Gastrocnemius medialis (tissue), 4 donors: ENCODE data around the gene VCAM1. TPM values are rescaled to one million over a fixed set of nuclear protein-coding genes. Genes with fewer than 3 reads are reported as not detected.

Source experiments
- ATAC-seq, 2 donors: fragments of 150-250 bp; one replicate each; pipeline ENCODE4 v1.9.1; 2016
- DNase-seq, 2 donors: peaks; one replicate each; pipeline ENCODE4 v3.0.0-alpha.2; 2019
- H3K27ac ChIP-seq, 4 donors: fragments of 200-600 bp; sonication (generic); 1 replicate in 1 of 4; 2 replicates in 3 of 4; pipeline ENCODE4 v1.5.1; 2016 to 2018; ENCODE audit warnings: mild to moderate bottlenecking in 2 of 4, moderate library complexity in 1 of 4
- H3K27me3 ChIP-seq, 3 donors: fragments of 200-600 bp; sonication (generic) in 2 of 3; 1 replicate in 1 of 3; 2 replicates in 2 of 3; pipeline versions ENCODE4 v1.5.1 to v1.6.0; 2016 to 2019; ENCODE audit warnings: mild to moderate bottlenecking in 1 of 3, moderate library complexity in 1 of 3
- H3K36me3 ChIP-seq, 2 donors: fragments of 200-600 bp; sonication (generic) in 1 of 2; one replicate each; pipeline ENCODE4 v1.5.1; 2017 to 2018
- H3K4me1 ChIP-seq, 2 donors: fragments of 200-600 bp; sonication (generic) in 1 of 2; one replicate each; pipeline ENCODE4 v1.5.1; 2016 to 2017; ENCODE audit warnings: mild to moderate bottlenecking in 2 of 2
- H3K4me3 ChIP-seq, 4 donors: fragments of 200-600 bp; sonication (generic) in 3 of 4; 1 replicate in 1 of 4; 2 replicates in 3 of 4; pipeline ENCODE4 v1.5.1; 2016 to 2019; ENCODE audit warnings: mild to moderate bottlenecking in 2 of 4
- H3K9me3 ChIP-seq, 3 donors: fragments of 200-600 bp; sonication (generic) in 2 of 3; 1 replicate in 1 of 3; 2 replicates in 2 of 3; pipeline ENCODE4 v1.5.1; 2016 to 2019
- CTCF ChIP-seq, 5 experiments: fragments of 450-650 bp in 3 of 5; fragments of 200-600 bp in 2 of 5; sonication (generic) in 2 of 5; IDR thresholded peaks in 4 of 5; conservative IDR thresholded peaks in 1 of 5; 1 replicate in 4 of 5; 2 replicates in 1 of 5; pipeline ENCODE4 v1.5.1; 2016 to 2019; ENCODE audit warnings: antibody characterized with exemption in 5 of 5, mild to moderate bottlenecking in 3 of 5, moderate library complexity in 3 of 5
- POLR2A ChIP-seq, 2 donors: fragments of 450-650 bp; IDR thresholded peaks; one replicate each; pipeline ENCODE4 v1.6.1; 2017; ENCODE audit warnings: antibody characterized with exemption in 2 of 2, mild to moderate bottlenecking in 2 of 2, moderate library complexity in 2 of 2
- in situ Hi-C, 4 donors: fragments of 200-750 bp; cut with MboI; loops; one replicate each; pipeline versions ENCODE4 v1.15.0 to v1.8.0; 2017; ENCODE audit warnings: low sequenced_read_pairs in 4 of 4
- intact Hi-C: fragments of 100-400 bp; cut with DNase I; formaldehyde crosslinking; loops from one replicate; pipeline ENCODE4 v1.15.1; 2023; ENCODE audit warnings: low total_unique reads
- total RNA-seq, 4 donors: library from RNA; depleted of rRNA; stranded (reverse); fragments of >200 nt; gene quantifications; one replicate each; pipeline versions ENCODE4 v1.1.0 to v1.2.3, GENCODE V29; 2016

VCAM1 gene
- total RNA-seq, 4 donors from 2014 or later: 0.72 to 2.4 (median 1.4) TPM

GRCh38 chr1:100762461-100762860 lies 42.9 kb downstream of the VCAM1 start:
- H3K27me3 ChIP-seq: no peaks in the 10 kb centered on the region
- H3K27ac ChIP-seq: no peak overlapping the region
- intact Hi-C loops (no loop called here), in situ Hi-C loops (no loop called here)
- no peaks in the 10 kb centered on the region for H3K36me3 ChIP-seq
- TF ChIP-seq CTCF (IDR thresholded peaks at IDR 0.05 in 4 of 5, conservative IDR thresholded peaks at IDR 0.05 in 1 of 5) (no peak), POLR2A (IDR thresholded peaks at IDR 0.05) (no peak)
- no peak overlapping the region for H3K4me3 ChIP-seq
- no peaks in the 10 kb centered on the region for H3K9me3 ChIP-seq
- DNase-seq: no peak
- H3K4me1 ChIP-seq: no peaks in the 10 kb centered on the region
- ATAC-seq: no peak

GRCh38 chr1:100767176-100767890 lies 47.8 kb downstream of the VCAM1 start:
- intact Hi-C loops (no loop called here), in situ Hi-C loops (no loop called here)
- Histone ChIP-seq H3K9me3 (no peaks in the 10 kb centered on the region), H3K4me3 (no peak overlapping the region), H3K36me3 (no peaks in the 10 kb centered on the region), H3K27ac (no peak overlapping the region), H3K27me3 (no peaks in the 10 kb centered on the region), H3K4me1 (no peaks in the 10 kb centered on the region)
- TF ChIP-seq CTCF (IDR thresholded peaks at IDR 0.05 in 4 of 5, conservative IDR thresholded peaks at IDR 0.05 in 1 of 5) (no peak), POLR2A (IDR thresholded peaks at IDR 0.05) (no peak)
- ATAC-seq (no peak), DNase-seq (no peak)

GRCh38 chr1:100769323-100769722 lies 49.8 kb downstream of the VCAM1 start:
- intact Hi-C loops (no loop called here), in situ Hi-C loops (no loop called here)
- Histone ChIP-seq H3K36me3 (no peaks in the 10 kb centered on the region), H3K27me3 (no peaks in the 10 kb centered on the region), H3K9me3 (no peaks in the 10 kb centered on the region), H3K4me3 (no peak overlapping the region), H3K4me1 (no peaks in the 10 kb centered on the region), H3K27ac (no peak overlapping the region)
- no peak for ATAC-seq
- TF ChIP-seq POLR2A (IDR thresholded peaks at IDR 0.05) (no peak), CTCF (IDR thresholded peaks at IDR 0.05 in 4 of 5, conservative IDR thresholded peaks at IDR 0.05 in 1 of 5) (no peak)
- no peak for DNase-seq

- intact Hi-C loops (no loop called here), in situ Hi-C loops (no loop called here)
- no peaks in the 10 kb centered on the region for H3K4me1 ChIP-seq
- DNase-seq: no peak
- TF ChIP-seq CTCF (IDR thresholded peaks at IDR 0.05 in 4 of 5, conservative IDR thresholded peaks at IDR 0.05 in 1 of 5) (no peak), POLR2A (IDR thresholded peaks at IDR 0.05) (no peak)
- no peak overlapping the region for H3K27ac ChIP-seq
- no peaks in the 10 kb centered on the region for H3K27me3 ChIP-seq
- no peak for ATAC-seq
- H3K4me3 ChIP-seq: no peak overlapping the region
- no peaks in the 10 kb centered on the region for H3K36me3 ChIP-seq
- no peaks in the 10 kb centered on the region for H3K9me3 ChIP-seq
These were observed 50.5 kb downstream of the VCAM1 start for GRCh38 chr1:100769906-100770646.
